DMS79 treated with DMSO at 0.1 percent for 48 hours (cell line): ENCODE data around the gene MRPS15.
A peak's percentile ranks its signal among the peaks of the same experiment; 100 is the strongest.
"Not testable (repeated sequence)": the region's sequence is repeated elsewhere in the genome, so short reads cannot be mapped to it uniquely, and the experiment has no call there.

Experiments
- DNase-seq: peaks from one replicate; lab custom pipeline; 2025; lab: John Stamatoyannopoulos, UW

Gene MRPS15

GRCh38 chr1:36482724-36483388, 18.7 kb upstream of the MRPS15 start, which contains the start of gene CSF3R:
Gene CSF3R, minus strand, starts transcription at chr1:36482913. Its CDS starts 3,417 bp downstream, at chr1:36479496.
- DNase-seq: no peak

- no peak for DNase-seq
These were observed 17.9 kb upstream of the MRPS15 start for GRCh38 chr1:36481771-36482723.

- DNase-seq: no peak
These were observed 16.9 kb upstream of the MRPS15 start for GRCh38 chr1:36481091-36481490.

- DNase-seq: no peak
These were observed 16.0 kb upstream of the MRPS15 start for GRCh38 chr1:36480161-36480560.

- no peak for DNase-seq
These were observed 15.4 kb upstream of the MRPS15 start for GRCh38 chr1:36479505-36480051.

GRCh38 chr1:36477615-36478014, 13.4 kb upstream of the MRPS15 start:
- DNase-seq: not testable (repeated sequence)

GRCh38 chr1:36476945-36477344, 12.8 kb upstream of the MRPS15 start:
- no peak for DNase-seq

- no peak for DNase-seq
These were observed 11.9 kb upstream of the MRPS15 start for GRCh38 chr1:36475910-36476604.

GRCh38 chr1:36475341-36475740, 11.2 kb upstream of the MRPS15 start:
- no peak for DNase-seq

- no peak for DNase-seq
These were observed 8.5 kb upstream of the MRPS15 start for GRCh38 chr1:36472656-36473055.

GRCh38 chr1:36471830-36472641, 7.9 kb upstream of the MRPS15 start:
- DNase-seq: no peak

- DNase-seq: no peak
These were observed 5.0 kb upstream of the MRPS15 start for GRCh38 chr1:36469163-36469562.

- no peak for DNase-seq
These were observed 3.7 kb upstream of the MRPS15 start for GRCh38 chr1:36467700-36468455.

GRCh38 chr1:36467027-36467410, 2.8 kb upstream of the MRPS15 start:
- no peak for DNase-seq

GRCh38 chr1:36466370-36467026, 2.3 kb upstream of the MRPS15 start:
- DNase-seq: no peak

GRCh38 chr1:36465731-36466369, 1.7 kb upstream of the MRPS15 start:
- no peak for DNase-seq

- peak; percentile 85 for DNase-seq
These were observed 615 bp upstream of the MRPS15 start for GRCh38 chr1:36464605-36465393.

GRCh38 chr1:36463463-36463802, 751 bp downstream of the MRPS15 start:
- DNase-seq: no peak

- no peak for DNase-seq
These were observed 5.3 kb downstream of the MRPS15 start for GRCh38 chr1:36458910-36459309.
